SU-DHL-6 (cell line): ENCODE measurements around the gene EVPL.

Experiments
- H2AFZ ChIP-seq: fragments of 200-600 bp; sonication (generic); 2 replicates; pipeline ENCODE4 v1.6.1; 2014; ENCODE audit warnings: low read depth, mild to moderate bottlenecking, moderate library complexity, mixed read lengths, antibody characterized with exemption, low read length; ENCODE audit not compliant: severe bottlenecking
- H3F3A ChIP-seq: fragments of 200-600 bp; shearing (Covaris generic); 2 replicates; pipeline ENCODE4 v1.6.0; 2016; ENCODE audit warnings: antibody characterized with exemption, mild to moderate bottlenecking; ENCODE audit not compliant: insufficient read depth
- H3K27ac ChIP-seq: fragments of 200-600 bp; sonication (generic); 2 replicates; pipeline ENCODE4 v1.5.1; 2016; ENCODE audit warnings: low read depth, mild to moderate bottlenecking, low read length, moderate library complexity, mixed read lengths
- H3K27me3 ChIP-seq: fragments of 200-600 bp; sonication (generic), shearing (Covaris generic); 2 replicates; pipeline ENCODE4 v1.6.0; 2014; ENCODE audit warnings: mild to moderate bottlenecking, low read length
- H3K36me3 ChIP-seq: fragments of 200-600 bp; sonication (generic); 2 replicates; pipeline ENCODE4 v1.6.1; 2014; ENCODE audit warnings: mild to moderate bottlenecking, low read length, mixed read lengths
- H3K4me2 ChIP-seq: fragments of 300-600, 200-600 bp; shearing (Covaris generic), sonication (generic); 2 replicates; pipeline ENCODE4 v1.6.0; 2014; ENCODE audit warnings: low read length, low read depth, mild to moderate bottlenecking; ENCODE audit not compliant: poor library complexity, severe bottlenecking
- H3K4me3 ChIP-seq: fragments of 200-600 bp; sonication (generic); 2 replicates; pipeline ENCODE4 v1.5.1; 2014; ENCODE audit warnings: antibody characterized with exemption, low read length, mild to moderate bottlenecking, mixed read lengths; ENCODE audit not compliant: insufficient read depth, poor library complexity, severe bottlenecking
- H3K79me2 ChIP-seq: fragments of 200-600 bp; sonication (generic); 2 replicates; pipeline ENCODE4 v1.6.1; 2014; ENCODE audit warnings: mild to moderate bottlenecking, low read length, moderate library complexity; ENCODE audit not compliant: insufficient read depth
- H3K9ac ChIP-seq: fragments of 200-600 bp; sonication (generic); 2 replicates; pipeline ENCODE4 v1.7.0; 2014; ENCODE audit warnings: mild to moderate bottlenecking, low read length
- H3K9me2 ChIP-seq: fragments of 200-600 bp; sonication (generic); replicated peaks from 2 replicates; pipeline ENCODE4 v1.6.1; 2014; ENCODE audit warnings: low read length; ENCODE audit not compliant: insufficient read depth
- H3K9me3 ChIP-seq: fragments of 200-600 bp; sonication (generic); 2 replicates; pipeline ENCODE4 v1.6.1; 2014; ENCODE audit warnings: low read length, mixed read lengths; ENCODE audit not compliant: insufficient read depth
- H4K20me1 ChIP-seq: fragments of 200-600 bp; sonication (generic); 2 replicates; pipeline ENCODE4 v1.6.1; 2014; ENCODE audit warnings: low read depth, mild to moderate bottlenecking, antibody characterized with exemption, low read length, moderate library complexity, mixed read lengths
- EZH2phosphoT487 ChIP-seq: fragments of 200-600 bp; sonication (generic), shearing (Covaris generic); conservative IDR thresholded peaks from 2 replicates; pipeline ENCODE4 v1.6.1; 2018; ENCODE audit warnings: mild to moderate bottlenecking, antibody characterized with exemption, low read length, moderate library complexity, mixed read lengths
- TF ChIP-seq, protein P1 (sequence below): fragments of 200-600 bp; sonication (generic); IDR thresholded peaks from one replicate; pipeline ENCODE4 v1.5.1; 2017; ENCODE audit warnings: antibody characterized with exemption, mild to moderate bottlenecking, low read length, moderate library complexity; ENCODE audit not compliant: insufficient read depth, poor library complexity, severe bottlenecking

Gene EVPL

DNA sequence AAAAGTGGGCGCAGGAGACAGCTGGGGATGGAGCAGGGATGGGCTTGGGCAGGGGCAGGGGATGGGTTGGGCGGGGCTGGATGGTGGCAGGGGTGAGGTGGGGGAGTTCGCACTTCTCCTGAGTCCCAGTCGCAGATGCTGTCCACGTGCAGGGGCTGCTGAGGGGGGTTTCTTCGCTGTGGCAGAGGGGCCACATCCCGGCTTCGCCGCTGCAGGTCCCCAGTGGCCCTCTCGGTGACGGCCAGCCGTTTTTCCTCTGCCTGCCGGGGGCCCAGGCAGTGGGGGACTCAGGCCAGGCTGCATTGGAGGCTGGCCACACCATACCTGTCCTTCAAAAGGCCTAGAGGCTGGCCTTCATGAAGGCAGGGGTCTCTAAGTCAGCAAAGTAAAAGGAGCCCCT lies 8.3 kb downstream of the EVPL start:
- no peaks in the 10 kb centered on the region for H3K27me3 ChIP-seq
- no peaks in the 10 kb centered on the region for H4K20me1 ChIP-seq
- no peaks in the 10 kb centered on the region for H3K9me2 ChIP-seq
- H3K4me2 ChIP-seq = no peak overlapping the region
- H3K4me3 ChIP-seq = no peak overlapping the region
- H3K9ac ChIP-seq = no peak overlapping the region
- H2AFZ ChIP-seq = no peak overlapping the region
- H3K27ac ChIP-seq = no peak overlapping the region
- H3K36me3 ChIP-seq = no peaks in the 10 kb centered on the region
- H3F3A ChIP-seq = 0 out of 2 replicates have a peak, but pooled peaks cover 4% of the 10 kb centered on the region
- no peak for TF ChIP-seq EZH2phosphoT487
- TF ChIP-seq, protein P1, sequence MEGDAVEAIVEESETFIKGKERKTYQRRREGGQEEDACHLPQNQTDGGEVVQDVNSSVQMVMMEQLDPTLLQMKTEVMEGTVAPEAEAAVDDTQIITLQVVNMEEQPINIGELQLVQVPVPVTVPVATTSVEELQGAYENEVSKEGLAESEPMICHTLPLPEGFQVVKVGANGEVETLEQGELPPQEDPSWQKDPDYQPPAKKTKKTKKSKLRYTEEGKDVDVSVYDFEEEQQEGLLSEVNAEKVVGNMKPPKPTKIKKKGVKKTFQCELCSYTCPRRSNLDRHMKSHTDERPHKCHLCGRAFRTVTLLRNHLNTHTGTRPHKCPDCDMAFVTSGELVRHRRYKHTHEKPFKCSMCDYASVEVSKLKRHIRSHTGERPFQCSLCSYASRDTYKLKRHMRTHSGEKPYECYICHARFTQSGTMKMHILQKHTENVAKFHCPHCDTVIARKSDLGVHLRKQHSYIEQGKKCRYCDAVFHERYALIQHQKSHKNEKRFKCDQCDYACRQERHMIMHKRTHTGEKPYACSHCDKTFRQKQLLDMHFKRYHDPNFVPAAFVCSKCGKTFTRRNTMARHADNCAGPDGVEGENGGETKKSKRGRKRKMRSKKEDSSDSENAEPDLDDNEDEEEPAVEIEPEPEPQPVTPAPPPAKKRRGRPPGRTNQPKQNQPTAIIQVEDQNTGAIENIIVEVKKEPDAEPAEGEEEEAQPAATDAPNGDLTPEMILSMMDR = no peak
- H3K9me3 ChIP-seq = no peaks in the 10 kb centered on the region
- no peaks in the 10 kb centered on the region for H3K79me2 ChIP-seq

GRCh38 chr17:76018340-76018680 lies 8.8 kb downstream of the EVPL start:
- H3K79me2 ChIP-seq = no peaks in the 10 kb centered on the region
- H3K9ac ChIP-seq = no peak overlapping the region
- no peaks in the 10 kb centered on the region for H3K9me3 ChIP-seq
- no peak overlapping the region for H3K27ac ChIP-seq
- H3K36me3 ChIP-seq = no peaks in the 10 kb centered on the region
- no peak for TF ChIP-seq EZH2phosphoT487
- TF ChIP-seq, protein P1 = no peak
- no peak overlapping the region for H2AFZ ChIP-seq
- 0 out of 2 replicates have a peak, but pooled peaks cover 4% of the 10 kb centered on the region for H3F3A ChIP-seq
- no peaks in the 10 kb centered on the region for H3K9me2 ChIP-seq
- no peaks in the 10 kb centered on the region for H3K27me3 ChIP-seq
- H3K4me3 ChIP-seq = no peak overlapping the region
- H3K4me2 ChIP-seq = no peak overlapping the region
- no peaks in the 10 kb centered on the region for H4K20me1 ChIP-seq

- Histone ChIP-seq H4K20me1 (no peaks in the 10 kb centered on the region), H3K27ac (no peak overlapping the region), H3K9me3 (no peaks in the 10 kb centered on the region), H3K27me3 (no peaks in the 10 kb centered on the region), H3K9me2 (no peaks in the 10 kb centered on the region), H3K9ac (no peak overlapping the region), H3K4me2 (no peak overlapping the region), H3K79me2 (no peaks in the 10 kb centered on the region), H3K4me3 (no peak overlapping the region), H3F3A (0 out of 2 replicates have a peak, but pooled peaks cover 4% of the 10 kb centered on the region), H2AFZ (no peak overlapping the region), H3K36me3 (no peaks in the 10 kb centered on the region)
- TF ChIP-seq EZH2phosphoT487 = no peak
- TF ChIP-seq, protein P1 = no peak
These were observed 9.4 kb downstream of the EVPL start for GRCh38 chr17:76017481-76018339.
